Lower leg skin (tissue), 3 donors: ENCODE measurements around the gene SIMC1.

Experiments used
- POLR2A ChIP-seq, 2 donors: fragments of 450-650 bp; IDR thresholded peaks; one replicate each; pipeline ENCODE4 v1.6.1; 2016 to 2017; ENCODE audit warnings: antibody characterized with exemption in 2 of 2, mild to moderate bottlenecking in 1 of 2, moderate library complexity in 1 of 2
- TF ChIP-seq, protein P1 (sequence below), 3 donors: fragments of 450-650 bp; IDR thresholded peaks; one replicate each; pipeline ENCODE4 v1.5.1; 2016; ENCODE audit warnings: antibody characterized with exemption in 3 of 3, mild to moderate bottlenecking in 3 of 3, moderate library complexity in 2 of 3

- TF ChIP-seq, protein P1, sequence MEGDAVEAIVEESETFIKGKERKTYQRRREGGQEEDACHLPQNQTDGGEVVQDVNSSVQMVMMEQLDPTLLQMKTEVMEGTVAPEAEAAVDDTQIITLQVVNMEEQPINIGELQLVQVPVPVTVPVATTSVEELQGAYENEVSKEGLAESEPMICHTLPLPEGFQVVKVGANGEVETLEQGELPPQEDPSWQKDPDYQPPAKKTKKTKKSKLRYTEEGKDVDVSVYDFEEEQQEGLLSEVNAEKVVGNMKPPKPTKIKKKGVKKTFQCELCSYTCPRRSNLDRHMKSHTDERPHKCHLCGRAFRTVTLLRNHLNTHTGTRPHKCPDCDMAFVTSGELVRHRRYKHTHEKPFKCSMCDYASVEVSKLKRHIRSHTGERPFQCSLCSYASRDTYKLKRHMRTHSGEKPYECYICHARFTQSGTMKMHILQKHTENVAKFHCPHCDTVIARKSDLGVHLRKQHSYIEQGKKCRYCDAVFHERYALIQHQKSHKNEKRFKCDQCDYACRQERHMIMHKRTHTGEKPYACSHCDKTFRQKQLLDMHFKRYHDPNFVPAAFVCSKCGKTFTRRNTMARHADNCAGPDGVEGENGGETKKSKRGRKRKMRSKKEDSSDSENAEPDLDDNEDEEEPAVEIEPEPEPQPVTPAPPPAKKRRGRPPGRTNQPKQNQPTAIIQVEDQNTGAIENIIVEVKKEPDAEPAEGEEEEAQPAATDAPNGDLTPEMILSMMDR (IDR thresholded peaks at IDR 0.05): no peak
- no peak for TF ChIP-seq POLR2A (IDR thresholded peaks at IDR 0.05)
Observed at GRCh38 chr5:176317534-176318374, 79.5 kb downstream of the SIMC1 start.
